CD1c-positive myeloid dendritic cell (primary cell): ENCODE results near the gene TMEM41A.
A peak's percentile ranks its signal among the peaks of the same experiment; 100 is the strongest.
"Not testable (repeated sequence)": the region's sequence is repeated elsewhere in the genome, so short reads cannot be mapped to it uniquely, and the experiment has no call there.

Experiments
- DNase-seq: peaks from one replicate; pipeline ENCODE4 v3.0.0-alpha.2; 2016; ENCODE audit errors: extremely low spot score

The TMEM41A gene

DNA sequence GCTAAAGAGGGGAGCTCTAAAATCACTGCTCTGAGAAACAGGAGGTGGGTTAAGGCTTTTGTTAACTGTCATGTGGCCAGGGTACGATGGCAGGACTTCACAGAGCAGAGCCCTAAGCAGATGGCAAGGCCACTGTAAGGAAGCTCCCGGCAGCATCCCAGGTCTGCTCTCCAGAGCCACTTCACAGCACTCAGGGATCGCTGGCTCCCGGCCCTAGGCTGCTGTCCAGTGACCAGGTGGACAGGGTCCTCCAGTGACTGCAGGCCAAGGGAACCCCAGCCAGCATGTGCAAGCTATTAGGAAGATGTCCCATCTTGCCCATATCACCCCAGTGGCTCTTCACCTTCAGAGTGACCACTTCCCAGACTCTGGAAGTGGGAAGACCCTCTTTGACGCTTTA lies 10.4 kb downstream of the TMEM41A start:
- DNase-seq, result no peak

DNA sequence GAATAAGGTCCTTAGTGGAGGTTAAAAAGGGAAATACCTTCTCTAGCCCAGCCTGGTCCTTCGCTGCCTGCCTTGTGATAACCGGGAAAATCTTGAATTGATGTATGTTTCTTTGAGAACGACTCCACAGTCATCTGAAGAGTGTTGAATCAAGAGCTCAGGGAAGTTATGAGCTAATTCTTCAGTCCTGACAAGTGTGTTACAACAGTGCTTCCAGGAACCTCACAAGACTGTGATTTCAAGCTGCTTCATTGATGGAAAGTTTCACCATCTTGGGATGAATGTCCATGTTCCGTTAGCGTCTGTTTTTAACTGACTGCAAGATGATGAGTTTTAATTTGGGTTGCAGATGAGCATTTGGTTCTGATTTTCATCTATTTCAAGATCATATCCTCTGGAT lies 12.4 kb downstream of the TMEM41A start:
- no peak for DNase-seq

DNA sequence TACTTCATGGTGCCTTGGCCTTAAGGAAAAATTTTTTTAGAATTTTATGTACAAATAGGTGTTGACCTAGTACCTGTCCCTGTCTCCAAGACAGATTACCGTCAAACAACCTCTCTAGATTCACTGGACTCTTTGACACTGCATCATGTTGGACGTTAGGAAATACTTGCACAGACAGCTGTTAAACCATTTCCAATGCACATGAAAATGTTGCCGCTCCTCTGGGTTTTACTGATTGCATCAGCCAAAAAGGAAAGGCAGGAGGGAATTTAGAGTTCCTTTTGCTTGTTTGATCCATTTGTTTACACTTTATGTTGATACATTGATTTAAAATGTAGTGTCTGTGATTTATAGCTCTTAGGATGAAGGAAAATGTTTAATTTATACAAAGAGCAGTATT lies 14.5 kb downstream of the TMEM41A start:
- DNase-seq, result no peak

DNA sequence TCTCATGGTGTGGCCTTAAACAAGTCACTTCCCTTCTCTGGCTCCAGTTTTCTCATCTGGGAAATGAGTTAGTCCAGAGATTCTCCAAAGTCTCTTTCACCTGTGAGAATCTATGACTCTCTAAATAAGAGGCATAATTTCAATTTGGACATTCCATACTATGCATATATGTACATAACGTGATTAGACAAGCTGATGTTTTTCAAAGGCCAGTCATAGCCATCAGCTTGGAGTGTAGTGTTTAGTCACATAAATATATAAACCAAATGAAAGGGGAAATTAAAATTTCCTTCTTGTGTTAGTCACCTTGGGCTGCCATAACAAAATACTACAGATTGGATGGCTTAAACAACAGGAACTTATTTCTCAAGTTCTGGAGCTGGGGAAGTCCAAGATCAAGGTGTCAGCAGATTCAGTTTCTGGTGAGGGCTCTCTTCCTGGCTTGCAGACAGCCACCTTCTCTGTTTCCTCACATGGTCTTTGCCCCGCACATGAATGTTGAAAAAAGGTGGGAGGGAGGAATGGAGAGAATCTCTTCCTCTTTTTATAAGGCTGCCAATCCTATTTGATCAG lies 19.4 kb downstream of the TMEM41A start:
- peak; percentile 8 for DNase-seq

DNA sequence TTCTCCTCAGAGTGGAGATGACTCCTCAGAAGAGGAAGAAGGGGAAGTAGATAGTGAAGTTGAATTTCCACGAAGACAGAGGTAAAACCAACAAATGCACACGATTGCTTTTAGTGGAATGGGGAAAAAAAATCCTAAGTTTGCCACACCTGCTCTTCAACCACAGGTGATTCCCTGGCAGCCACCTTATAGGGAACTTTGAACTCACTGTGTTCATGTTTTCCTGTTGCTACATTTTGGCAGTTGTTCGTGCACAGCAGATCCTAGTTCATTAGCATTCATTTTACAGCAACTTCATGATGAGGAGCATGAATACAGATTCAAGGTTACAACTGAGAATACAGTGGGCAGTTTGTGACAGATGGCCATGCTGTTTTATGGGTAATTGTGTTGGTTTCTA lies 21.5 kb downstream of the TMEM41A start:
- DNase-seq, result no peak

DNA sequence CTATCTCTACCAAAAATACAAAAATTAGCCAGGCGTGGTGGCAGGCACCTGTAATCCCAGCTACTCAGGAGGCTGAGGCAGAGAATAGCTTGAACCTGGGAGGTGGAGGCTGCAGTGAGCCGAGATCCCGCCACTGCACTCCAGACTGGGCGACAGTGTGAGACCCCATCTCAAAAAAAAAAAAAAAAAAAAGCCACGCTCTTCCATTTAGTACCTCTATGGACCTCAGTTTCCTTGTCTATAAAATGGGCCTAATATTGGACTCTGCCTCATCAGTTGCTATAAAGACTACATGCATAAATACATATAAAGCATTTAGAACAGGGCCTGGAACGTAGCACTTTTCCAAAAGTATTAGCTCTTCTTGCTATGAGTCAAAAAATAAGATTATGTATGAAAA lies 23.9 kb downstream of the TMEM41A start:
- not testable (repeated sequence) for DNase-seq

DNA sequence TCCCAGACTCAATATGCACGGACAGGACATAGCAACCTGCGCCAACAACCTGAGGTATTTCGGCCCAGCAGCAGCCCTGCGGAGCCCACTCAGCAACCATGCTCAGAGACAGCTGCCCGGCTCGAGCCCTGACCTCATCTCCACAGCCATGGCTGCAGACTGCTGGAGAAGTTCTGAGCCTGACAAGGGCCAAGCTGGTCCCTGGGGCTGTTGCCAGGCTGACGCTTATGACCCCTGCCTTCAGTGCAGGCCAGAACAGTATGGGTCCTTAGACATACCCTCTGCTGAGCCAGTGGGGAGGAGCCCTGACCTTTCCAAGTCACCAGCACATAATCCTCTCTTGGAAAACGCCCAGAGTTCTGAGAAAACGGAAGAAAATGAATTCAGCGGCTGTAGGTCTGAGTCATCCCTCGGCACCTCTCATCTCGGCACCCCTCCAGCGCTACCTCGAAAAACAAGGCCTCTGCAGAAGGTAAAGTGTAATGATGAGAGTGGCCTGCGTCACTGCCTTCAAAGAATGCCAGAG lies 25.5 kb downstream of the TMEM41A start:
- DNase-seq, result no peak

DNA sequence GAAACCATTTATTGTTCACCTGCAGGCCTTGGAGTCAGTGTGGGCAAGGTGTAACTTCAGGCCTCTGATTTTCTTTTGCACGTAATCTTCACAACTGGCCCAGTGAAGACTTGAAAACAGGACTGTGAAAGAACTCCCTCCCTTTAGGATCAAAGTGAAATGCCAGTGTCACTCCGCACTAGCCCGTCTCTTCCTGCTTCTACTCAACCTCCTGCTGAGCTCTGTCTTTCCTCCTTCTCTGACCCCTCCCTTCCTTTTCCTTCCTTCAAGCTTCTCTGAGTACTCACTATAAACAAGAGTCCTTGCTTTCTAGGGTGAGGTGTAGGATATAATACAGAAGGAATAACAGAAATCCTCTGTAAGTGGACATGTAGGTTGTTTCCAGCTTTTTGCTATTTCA lies 28.5 kb downstream of the TMEM41A start:
- no peak for DNase-seq

DNA sequence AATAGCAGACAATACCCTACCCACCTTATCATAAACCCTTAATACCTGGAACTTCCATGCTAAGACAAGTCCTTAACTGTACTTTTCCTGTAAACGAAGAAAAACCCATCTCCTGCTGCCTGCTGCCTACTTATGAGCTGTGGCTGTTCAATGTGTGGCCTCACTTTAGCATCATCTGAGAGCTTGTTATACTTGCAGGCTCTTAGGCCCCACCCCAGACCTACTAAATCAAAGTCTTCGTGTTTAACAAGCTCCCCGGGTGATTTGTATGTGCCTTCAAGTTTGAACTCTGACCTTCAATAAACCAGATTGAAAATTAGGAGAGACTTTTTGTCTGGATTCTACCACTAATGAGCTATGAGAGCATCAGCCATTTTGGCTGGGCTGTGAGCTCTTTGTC lies 29.3 kb downstream of the TMEM41A start:
- DNase-seq, result no peak

DNA sequence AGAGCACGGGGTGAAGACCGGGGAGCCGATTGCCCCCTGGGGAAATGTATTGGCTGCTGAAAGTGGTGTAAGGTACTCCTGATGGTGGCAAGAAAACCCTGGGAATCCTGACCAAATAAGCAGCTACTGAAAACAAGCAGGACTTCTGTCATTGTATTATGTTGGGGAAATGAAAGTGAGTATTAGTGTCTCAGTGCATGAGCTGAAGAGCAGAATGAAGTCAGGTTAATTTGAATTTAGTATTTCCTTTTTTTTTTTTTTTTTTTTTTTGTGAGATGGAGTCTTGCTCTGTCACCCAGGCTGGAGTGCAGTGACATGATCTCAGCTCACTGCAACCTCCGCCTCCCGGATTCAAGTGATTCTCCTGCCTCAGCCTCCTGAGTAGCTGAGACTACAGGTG lies 32.7 kb downstream of the TMEM41A start:
- not testable (repeated sequence) for DNase-seq

DNA sequence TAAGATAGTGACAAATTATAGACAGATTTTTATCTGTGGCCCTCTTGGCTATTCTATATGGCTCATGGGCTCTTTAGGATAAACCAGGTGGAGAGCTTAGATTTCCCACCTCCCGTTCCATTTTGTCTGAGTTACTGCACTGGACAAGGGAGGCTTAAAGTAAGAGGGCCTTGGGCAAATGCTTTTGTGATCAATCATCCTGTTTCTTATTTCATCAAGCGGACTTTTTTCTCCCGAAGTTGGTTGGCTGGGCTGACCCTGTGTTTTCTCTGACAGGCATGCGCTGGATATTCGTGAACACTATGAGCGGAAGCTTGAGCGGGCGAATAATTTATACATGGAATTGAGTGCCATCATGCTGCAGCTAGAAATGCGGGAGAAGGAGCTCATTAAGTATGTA lies 33.4 kb downstream of the TMEM41A start:
- no peak for DNase-seq

DNA sequence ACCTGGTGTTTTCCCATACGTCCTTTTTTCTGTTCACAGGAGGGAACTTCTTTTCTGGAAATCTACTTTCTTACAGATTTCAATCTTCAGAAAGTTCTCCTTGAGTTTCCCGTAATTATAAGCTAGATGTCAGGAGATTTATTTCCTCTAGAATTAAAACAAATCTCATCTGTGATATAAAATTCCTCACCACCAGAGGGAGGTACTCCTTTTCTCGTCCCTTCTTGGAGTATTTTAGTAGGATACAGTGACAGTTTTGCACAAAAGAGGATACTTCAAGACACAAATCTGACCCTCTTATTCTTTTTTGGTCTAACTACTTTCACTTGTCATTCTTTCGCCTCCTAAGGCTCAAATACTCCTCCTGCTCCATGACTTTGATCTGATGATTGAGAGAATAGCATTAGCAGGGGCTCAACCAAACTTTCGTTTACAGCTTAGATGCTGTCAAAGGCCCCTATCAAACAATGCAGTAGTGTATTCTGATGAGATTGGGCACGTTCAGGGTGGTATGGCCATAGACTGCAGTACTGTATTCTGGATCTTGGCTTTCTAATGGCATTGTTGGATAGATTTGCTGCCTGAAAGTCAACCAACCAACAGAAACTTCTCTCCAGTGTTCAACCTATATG lies 38.0 kb downstream of the TMEM41A start:
- DNase-seq, result peak; percentile 18

DNA sequence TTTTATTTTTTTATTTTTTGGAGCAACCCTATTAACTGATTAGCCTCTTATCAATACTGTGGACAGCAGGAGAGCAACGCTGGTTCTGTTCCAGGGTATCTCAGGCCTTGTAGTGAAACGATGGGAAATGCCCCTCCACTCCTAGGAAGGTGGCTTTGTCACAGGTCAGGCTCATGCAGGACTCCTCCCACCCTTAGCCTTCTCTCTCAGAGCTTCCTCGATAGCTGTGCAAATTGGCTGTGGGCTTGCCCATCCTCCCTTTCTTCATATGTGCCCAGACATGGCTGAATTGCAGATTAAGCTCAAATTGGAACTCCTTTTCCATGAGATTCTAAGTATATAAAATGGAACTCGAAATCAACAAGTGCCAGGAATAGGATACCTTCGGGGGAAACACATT lies 38.5 kb downstream of the TMEM41A start:
- DNase-seq, result no peak

DNA sequence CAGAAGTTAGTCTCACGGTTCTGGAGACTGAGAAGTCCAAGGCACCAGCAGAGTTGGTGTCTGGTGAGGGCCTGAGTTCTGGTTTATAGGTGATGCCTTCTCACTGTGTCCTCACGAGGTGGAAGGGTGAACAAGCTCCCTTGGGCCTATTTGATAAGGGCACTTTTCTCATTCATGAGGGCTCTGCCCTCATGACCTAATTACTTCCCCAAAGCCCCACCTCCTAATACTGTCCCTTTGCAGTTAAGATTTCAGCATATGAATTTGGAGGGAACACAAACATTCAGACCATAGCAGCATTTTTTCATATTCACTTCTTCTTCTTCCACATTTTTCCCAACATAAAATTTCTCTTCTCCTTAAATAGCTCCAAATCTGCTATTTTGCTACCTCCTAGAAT lies 41.5 kb downstream of the TMEM41A start:
- no peak for DNase-seq

DNA sequence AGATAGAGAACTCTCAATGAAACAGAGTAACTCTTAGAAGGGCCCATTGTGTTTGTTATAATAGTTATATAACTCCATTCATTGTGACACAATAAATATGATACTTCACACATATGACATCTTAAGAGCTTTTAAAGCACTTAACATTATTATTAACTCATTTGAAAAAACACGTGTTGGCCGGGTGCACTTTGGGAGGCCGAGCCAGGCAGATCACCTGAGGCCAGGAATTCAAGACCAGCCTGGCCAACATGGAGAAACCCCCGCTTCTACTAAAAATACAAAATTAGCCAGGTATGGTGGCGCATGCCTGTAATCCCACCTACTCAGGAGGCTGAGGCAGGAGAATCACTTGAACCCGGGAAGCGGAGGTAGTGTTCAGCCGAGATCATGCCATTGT lies 47.4 kb downstream of the TMEM41A start:
- DNase-seq, result not testable (repeated sequence)

DNA sequence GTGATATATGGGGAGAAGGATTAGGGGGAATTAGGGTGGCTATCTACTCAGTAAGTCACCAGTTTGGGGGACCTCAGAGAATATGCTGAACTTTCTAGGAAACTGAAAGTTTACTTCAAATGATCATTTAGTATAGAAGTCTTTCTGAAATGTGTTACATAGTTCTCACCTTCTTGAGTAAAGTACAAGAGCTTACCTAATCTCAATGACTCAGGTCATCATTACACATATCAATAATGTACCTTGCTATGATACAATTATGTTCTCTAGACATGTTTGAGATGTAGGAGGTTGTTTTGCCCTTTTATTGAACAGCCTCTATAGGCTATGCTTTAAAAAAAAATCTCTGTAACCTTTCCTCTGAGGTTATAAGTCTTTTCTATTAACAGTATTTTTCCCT lies 50.7 kb downstream of the TMEM41A start:
- DNase-seq, result no peak

DNA sequence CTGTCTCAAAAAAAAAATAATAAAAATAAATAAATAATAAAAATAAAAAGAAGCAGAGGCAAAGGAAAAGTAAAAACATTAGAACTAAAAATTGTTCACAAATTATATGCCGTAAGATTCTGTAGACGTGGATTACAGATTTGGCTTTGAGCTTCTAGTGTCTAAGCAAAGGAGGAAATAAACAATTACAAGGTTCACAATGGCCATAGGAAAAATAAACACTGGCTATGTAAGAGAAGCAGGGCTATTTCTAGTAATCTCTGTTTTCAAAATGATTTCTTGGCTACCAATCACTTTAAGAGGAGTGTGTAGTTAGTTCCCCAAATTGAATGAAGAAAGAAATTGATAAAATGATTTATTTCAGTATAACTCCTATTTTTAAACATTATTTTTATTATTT lies 54.5 kb downstream of the TMEM41A start:
- no peak for DNase-seq

DNA sequence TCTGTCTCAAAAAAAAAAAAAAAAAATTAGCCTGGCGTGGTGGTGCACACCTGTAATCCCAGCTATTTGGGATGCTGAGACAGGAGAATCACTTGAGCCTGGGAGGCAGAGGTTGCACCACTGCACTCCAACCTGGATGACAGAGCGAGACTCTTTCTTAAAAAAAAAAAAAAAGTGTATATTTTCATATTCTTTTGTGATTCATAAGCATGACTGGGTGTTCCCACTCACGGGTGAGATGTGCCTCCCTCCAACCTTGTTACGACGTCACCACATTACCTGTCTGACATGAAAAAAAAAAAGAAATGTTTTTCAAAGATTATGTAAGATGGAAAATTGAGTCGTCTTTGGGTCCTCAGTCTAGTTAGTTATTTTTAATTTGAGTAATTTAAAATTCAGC lies 56.8 kb downstream of the TMEM41A start:
- no peak for DNase-seq

DNA sequence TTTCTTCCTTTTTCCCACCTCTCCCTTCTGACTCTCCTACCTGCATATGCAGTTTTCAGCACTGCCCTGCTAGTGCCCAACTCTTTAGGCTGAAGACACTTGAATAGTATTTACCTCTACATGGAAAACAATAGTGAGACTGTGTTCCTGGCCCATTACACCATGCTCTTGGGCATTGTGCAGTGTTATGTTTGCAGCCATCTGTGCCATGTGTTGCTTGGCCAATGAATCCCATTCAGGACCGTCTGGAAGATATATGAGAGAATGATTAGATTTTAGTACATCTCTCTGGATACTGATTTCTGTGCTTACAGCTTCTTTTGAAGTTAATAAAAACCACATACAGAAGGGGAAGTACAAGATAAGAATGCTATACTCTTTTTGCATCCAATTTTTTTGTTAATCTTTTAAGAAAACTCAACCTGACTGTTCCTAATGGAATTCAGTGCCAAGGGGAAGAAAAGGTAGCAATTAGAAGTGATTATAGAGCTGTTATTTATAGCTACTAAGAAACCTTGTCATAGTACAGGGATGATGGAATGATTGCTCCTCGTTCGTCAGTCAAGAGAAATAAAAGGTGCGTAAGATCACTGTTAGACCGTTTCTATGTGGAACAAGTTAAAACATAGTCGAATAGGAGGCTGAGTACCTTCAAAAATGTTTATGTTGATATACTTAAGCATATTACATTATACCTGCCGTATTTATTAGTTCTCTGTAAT lies 58.9 kb downstream of the TMEM41A start:
- DNase-seq, result no peak
